DND-41 (cell line): ENCODE measurements around the gene RPL13A.

Experiments
- ATAC-seq: fragments of 200-7000 bp; cut with Tn5 transposase; 3 replicates; pipeline ENCODE4 v1.9.1; 2021; ENCODE audit warnings: low read depth; ENCODE audit not compliant: insufficient read depth
- DNase-seq: peaks from one replicate; pipeline ENCODE4 v3.0.0-alpha.2; 2020
- H2AFZ ChIP-seq: 2 replicates; pipeline ENCODE4 v1.6.0; 2012; ENCODE audit warnings: low read depth, low read length
- H3K27ac ChIP-seq: 2 replicates; pipeline ENCODE4 v1.5.1; 2012; ENCODE audit warnings: low read length, inconsistent platforms
- H3K27me3 ChIP-seq: fragments of 200-600 bp; sonication (generic); 2 replicates; pipeline ENCODE4 v1.6.0; 2012; ENCODE audit warnings: low read length, mild to moderate bottlenecking, inconsistent platforms; ENCODE audit not compliant: insufficient read depth, poor library complexity
- H3K36me3 ChIP-seq: 2 replicates; pipeline ENCODE4 v1.5.1; 2012; ENCODE audit warnings: low read length, inconsistent platforms; ENCODE audit not compliant: insufficient read depth
- H3K4me1 ChIP-seq: 2 replicates; pipeline ENCODE4 v1.5.1; 2012; ENCODE audit warnings: mild to moderate bottlenecking, low read length; ENCODE audit not compliant: insufficient read depth
- H3K4me2 ChIP-seq: 2 replicates; pipeline ENCODE4 v1.6.0; 2012; ENCODE audit warnings: mild to moderate bottlenecking, moderate library complexity, low read length, inconsistent platforms; ENCODE audit not compliant: insufficient read depth
- H3K4me3 ChIP-seq, 2 experiments: fragments of 200-600 bp in 1 of 2; shearing (Covaris generic) in 1 of 2; 2 replicates each; pipeline ENCODE4 v1.5.1; 2012 to 2016; ENCODE audit warnings: inconsistent platforms in 2 of 2, low read length in 2 of 2, mild to moderate bottlenecking in 2 of 2, low read depth in 1 of 2, moderate library complexity in 1 of 2
- H3K79me2 ChIP-seq: 2 replicates; pipeline ENCODE4 v1.6.0; 2012; ENCODE audit warnings: low read length, inconsistent platforms; ENCODE audit not compliant: insufficient read depth
- H3K9ac ChIP-seq: 2 replicates; pipeline ENCODE4 v1.6.0; 2012; ENCODE audit warnings: low read depth, mild to moderate bottlenecking, inconsistent platforms, low read length, moderate library complexity
- H3K9me3 ChIP-seq: 2 replicates; pipeline ENCODE4 v1.5.1; 2012; ENCODE audit warnings: low read length, moderate library complexity, mild to moderate bottlenecking, inconsistent platforms; ENCODE audit not compliant: insufficient read depth, severe bottlenecking
- H4K20me1 ChIP-seq: 2 replicates; pipeline ENCODE4 v1.6.0; 2012; ENCODE audit warnings: low read length; ENCODE audit not compliant: insufficient read depth
- CTCF ChIP-seq: IDR thresholded peaks from 2 replicates; pipeline ENCODE4 v1.5.1; 2012; ENCODE audit warnings: borderline replicate concordance, low read length, moderate library complexity, mild to moderate bottlenecking; ENCODE audit not compliant: poor library complexity, severe bottlenecking; ENCODE audit errors: extremely low read depth
- EZH2 ChIP-seq: IDR thresholded peaks from 3 replicates; pipeline ENCODE4 v1.6.1; 2012; ENCODE audit warnings: borderline replicate concordance, low read depth, mild to moderate bottlenecking, moderate library complexity, low read length, inconsistent platforms; ENCODE audit not compliant: severe bottlenecking

The RPL13A gene

GRCh38 chr19:49468746-49469447 is 18.5 kb upstream of the RPL13A start:
- H3K27me3 ChIP-seq, result no peaks in the 10 kb centered on the region
- H2AFZ ChIP-seq, result no peak overlapping the region
- TF ChIP-seq EZH2, result no peak
- TF ChIP-seq CTCF, result no peak
- no peaks in the 10 kb centered on the region for H4K20me1 ChIP-seq
- peaks cover 19% of the 10 kb centered on the region for H3K4me1 ChIP-seq
- no peak overlapping the region for H3K27ac ChIP-seq
- no peak overlapping the region for H3K9ac ChIP-seq
- H3K4me3 ChIP-seq, result no peak overlapping the region
- ATAC-seq, result no peak
- H3K79me2 ChIP-seq, result no peaks in the 10 kb centered on the region
- no peak overlapping the region for H3K4me2 ChIP-seq
- H3K36me3 ChIP-seq, result peaks cover 58% of the 10 kb centered on the region
- no peak for DNase-seq
- no peaks in the 10 kb centered on the region for H3K9me3 ChIP-seq

GRCh38 chr19:49469828-49470614 is 17.4 kb upstream of the RPL13A start:
- no peak overlapping the region for H3K27ac ChIP-seq
- no peaks in the 10 kb centered on the region for H3K79me2 ChIP-seq
- no peak for ATAC-seq
- peaks cover 49% of the 10 kb centered on the region for H3K36me3 ChIP-seq
- no peaks in the 10 kb centered on the region for H3K27me3 ChIP-seq
- H3K4me2 ChIP-seq, result no peak overlapping the region
- peaks cover 29% of the 10 kb centered on the region for H3K4me1 ChIP-seq
- H3K4me3 ChIP-seq, result no peak overlapping the region
- H3K9ac ChIP-seq, result no peak overlapping the region
- peak; percentile 44 for TF ChIP-seq CTCF
- no peak for TF ChIP-seq EZH2
- no peaks in the 10 kb centered on the region for H3K9me3 ChIP-seq
- peak; percentile 37 for DNase-seq
- no peaks in the 10 kb centered on the region for H4K20me1 ChIP-seq
- no peak overlapping the region for H2AFZ ChIP-seq

GRCh38 chr19:49470615-49470978 is 16.8 kb upstream of the RPL13A start:
- no peak overlapping the region for H3K9ac ChIP-seq
- H3K27ac ChIP-seq, result no peak overlapping the region
- no peak overlapping the region for H2AFZ ChIP-seq

More at GRCh38 chr19:49470615-49470978, 16.8 kb upstream of the RPL13A start:
- Histone ChIP-seq H3K4me1 (peaks cover 30% of the 10 kb centered on the region), H4K20me1 (no peaks in the 10 kb centered on the region), H3K79me2 (no peaks in the 10 kb centered on the region), H3K4me3 (no peak overlapping the region), H3K4me2 (no peak overlapping the region), H3K9me3 (no peaks in the 10 kb centered on the region), H3K27me3 (no peaks in the 10 kb centered on the region), H3K36me3 (peaks cover 43% of the 10 kb centered on the region)
- TF ChIP-seq CTCF, result no peak
- no peak for TF ChIP-seq EZH2
- no peak for ATAC-seq
- no peak for DNase-seq
